GM19397 (cell line): Measurements from ENCODE around the gene CEP120.
"Not testable (repeated sequence)": the region's sequence is repeated elsewhere in the genome, so short reads cannot be mapped to it uniquely, and the experiment has no call there.

Experiments
- ATAC-seq: cut with Tn5 transposase; IDR thresholded peaks from one replicate; pipeline ENCODE4 v1.9.1; 2021; ENCODE audit warnings: mild to moderate bottlenecking, moderate library complexity; ENCODE audit not compliant: unreplicated experiment

CEP120 gene

GRCh38 chr5:123391009-123391408 lies 32.2 kb downstream of the CEP120 start:
- ATAC-seq: no peak

GRCh38 chr5:123389794-123390193 lies 33.4 kb downstream of the CEP120 start:
- ATAC-seq: no peak

- no peak for ATAC-seq
Measured at GRCh38 chr5:123387313-123387712, 35.9 kb downstream of the CEP120 start.

GRCh38 chr5:123382252-123382651 lies 41.0 kb downstream of the CEP120 start:
- no peak for ATAC-seq

GRCh38 chr5:123371575-123372179 lies 51.5 kb downstream of the CEP120 start:
- no peak for ATAC-seq

GRCh38 chr5:123369371-123369968 lies 53.7 kb downstream of the CEP120 start:
- ATAC-seq: no peak

- ATAC-seq: no peak
Measured at GRCh38 chr5:123367739-123368138, 55.5 kb downstream of the CEP120 start.

- ATAC-seq: no peak
Measured at GRCh38 chr5:123365156-123365555, 58.0 kb downstream of the CEP120 start.

- no peak for ATAC-seq
Measured at GRCh38 chr5:123364441-123365155, 58.6 kb downstream of the CEP120 start.

GRCh38 chr5:123360910-123361309 lies 62.3 kb downstream of the CEP120 start:
- ATAC-seq: no peak

GRCh38 chr5:123360201-123360571 lies 63.0 kb downstream of the CEP120 start:
- ATAC-seq: no peak

GRCh38 chr5:123359454-123360200 lies 63.6 kb downstream of the CEP120 start:
- no peak for ATAC-seq

- ATAC-seq: no peak
Measured at GRCh38 chr5:123358751-123359150, 64.5 kb downstream of the CEP120 start.

- no peak for ATAC-seq
Measured at GRCh38 chr5:123358304-123358703, 64.9 kb downstream of the CEP120 start.

GRCh38 chr5:123351820-123352219 lies 71.4 kb downstream of the CEP120 start:
- ATAC-seq: no peak

- no peak for ATAC-seq
Measured at GRCh38 chr5:123351240-123351639, 72.0 kb downstream of the CEP120 start.

- ATAC-seq: no peak
Measured at GRCh38 chr5:123350742-123351141, 72.5 kb downstream of the CEP120 start.

GRCh38 chr5:123344816-123345426 lies 78.3 kb downstream of the CEP120 start:
- ATAC-seq: no peak

- no peak for ATAC-seq
Measured at GRCh38 chr5:123340928-123341327, 82.3 kb downstream of the CEP120 start.

GRCh38 chr5:123308377-123308776 lies 114.8 kb downstream of the CEP120 start:
- not testable (repeated sequence) for ATAC-seq

- no peak for ATAC-seq
Measured at GRCh38 chr5:123305751-123306150, 117.5 kb downstream of the CEP120 start.
